Coronary artery (tissue), 2 donors: ENCODE results near the gene FNDC7.
"Not testable (repeated sequence)": the region's sequence is repeated elsewhere in the genome, so short reads cannot be mapped to it uniquely, and the experiment has no call there.

Experiments used
- DNase-seq: peaks from one replicate; pipeline ENCODE4 v3.0.0-alpha.2; 2017; ENCODE audit warnings: low spot score
- H3K27ac ChIP-seq, 2 donors: fragments of 200-600 bp; sonication (generic); one replicate each; pipeline ENCODE4 v1.5.1; 2016 to 2019
- H3K4me3 ChIP-seq: fragments of 200-600 bp; sonication (generic); 2 replicates; pipeline ENCODE4 v1.5.1; 2016; ENCODE audit warnings: mild to moderate bottlenecking, moderate library complexity
- TF ChIP-seq, protein P1 (sequence below): fragments of 200-600 bp; sonication (generic); IDR thresholded peaks from one replicate; pipeline ENCODE4 v1.5.1; 2019; ENCODE audit warnings: antibody characterized with exemption

FNDC7 gene

DNA sequence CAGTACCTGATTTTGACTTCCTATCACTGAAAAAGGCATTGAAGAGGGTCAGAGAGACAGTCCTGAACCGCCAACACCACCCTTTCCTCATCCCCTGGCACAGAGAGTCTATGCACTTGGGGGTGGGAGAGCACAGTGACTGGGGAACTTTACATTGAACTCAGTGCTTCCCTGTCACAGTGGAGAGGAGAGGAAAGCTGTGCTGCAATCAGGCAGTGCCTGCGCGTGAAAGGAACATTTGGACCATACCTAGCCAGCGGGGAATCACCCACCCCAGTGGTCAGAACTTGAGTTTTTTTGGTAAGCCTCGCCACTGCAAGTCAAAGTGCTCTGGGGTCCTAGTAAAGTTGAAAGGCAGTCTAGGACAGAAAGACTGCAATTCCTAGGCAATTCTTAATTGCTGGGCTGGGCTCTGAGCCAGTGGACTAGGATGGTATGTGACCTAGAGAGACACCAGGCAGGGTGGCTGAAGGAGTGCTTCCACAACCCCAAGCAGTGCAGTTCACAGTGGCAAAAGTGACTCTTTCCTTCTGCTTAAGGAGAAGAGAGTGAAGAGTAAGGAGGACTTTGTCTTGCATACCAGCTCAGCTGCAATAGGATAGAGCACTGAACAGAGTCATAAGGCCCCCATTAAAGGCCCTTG, 42.5 kb upstream of the FNDC7 start:
- no peak overlapping the region for H3K4me3 ChIP-seq
- TF ChIP-seq, protein P1, sequence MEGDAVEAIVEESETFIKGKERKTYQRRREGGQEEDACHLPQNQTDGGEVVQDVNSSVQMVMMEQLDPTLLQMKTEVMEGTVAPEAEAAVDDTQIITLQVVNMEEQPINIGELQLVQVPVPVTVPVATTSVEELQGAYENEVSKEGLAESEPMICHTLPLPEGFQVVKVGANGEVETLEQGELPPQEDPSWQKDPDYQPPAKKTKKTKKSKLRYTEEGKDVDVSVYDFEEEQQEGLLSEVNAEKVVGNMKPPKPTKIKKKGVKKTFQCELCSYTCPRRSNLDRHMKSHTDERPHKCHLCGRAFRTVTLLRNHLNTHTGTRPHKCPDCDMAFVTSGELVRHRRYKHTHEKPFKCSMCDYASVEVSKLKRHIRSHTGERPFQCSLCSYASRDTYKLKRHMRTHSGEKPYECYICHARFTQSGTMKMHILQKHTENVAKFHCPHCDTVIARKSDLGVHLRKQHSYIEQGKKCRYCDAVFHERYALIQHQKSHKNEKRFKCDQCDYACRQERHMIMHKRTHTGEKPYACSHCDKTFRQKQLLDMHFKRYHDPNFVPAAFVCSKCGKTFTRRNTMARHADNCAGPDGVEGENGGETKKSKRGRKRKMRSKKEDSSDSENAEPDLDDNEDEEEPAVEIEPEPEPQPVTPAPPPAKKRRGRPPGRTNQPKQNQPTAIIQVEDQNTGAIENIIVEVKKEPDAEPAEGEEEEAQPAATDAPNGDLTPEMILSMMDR: no peak
- no peak for DNase-seq
- no peak overlapping the region for H3K27ac ChIP-seq

DNA sequence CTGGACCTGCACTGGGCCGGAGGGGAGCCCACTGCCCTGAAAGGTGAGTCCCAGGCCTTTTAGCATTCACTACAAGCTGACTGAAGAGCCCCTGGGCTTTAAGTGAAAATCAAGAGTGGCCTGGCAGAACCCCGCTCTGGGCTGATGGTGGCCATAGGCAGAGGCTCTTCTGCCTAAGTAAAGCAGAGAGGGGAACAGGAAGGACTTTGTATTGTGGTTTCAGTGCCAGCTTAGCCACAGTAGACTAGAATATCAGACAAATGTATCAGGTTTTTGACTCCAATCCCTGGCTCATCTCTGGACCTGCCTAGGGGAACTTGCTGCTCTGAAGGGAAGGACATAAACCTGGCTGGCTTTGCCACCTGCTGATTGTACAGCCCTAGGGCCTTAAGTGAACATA, 41.6 kb upstream of the FNDC7 start:
- H3K4me3 ChIP-seq: no peak overlapping the region
- no peak overlapping the region for H3K27ac ChIP-seq
- TF ChIP-seq, protein P1: no peak
- no peak for DNase-seq

DNA sequence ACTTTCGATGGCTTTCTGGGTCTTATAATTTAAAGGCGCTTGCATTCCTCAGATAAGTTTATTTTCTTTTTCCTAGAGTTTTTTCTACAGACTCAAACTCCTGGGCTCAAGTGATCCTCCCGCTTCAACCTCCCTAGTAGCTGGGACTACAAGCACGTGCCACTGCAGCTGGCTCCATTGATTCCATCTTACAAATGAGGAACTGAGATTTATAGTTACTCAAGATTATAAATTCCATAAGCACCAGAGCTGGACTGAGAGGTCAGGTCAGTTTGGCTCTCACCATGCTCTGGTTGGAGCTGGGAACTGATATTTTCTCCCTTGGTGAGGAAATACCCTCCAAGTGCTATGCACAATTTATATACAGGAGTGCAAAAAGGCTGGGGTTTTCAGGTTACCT, 34.0 kb upstream of the FNDC7 start:
- Histone ChIP-seq H3K27ac (no peak overlapping the region), H3K4me3 (no peak overlapping the region)
- TF ChIP-seq, protein P1: no peak
- DNase-seq: no peak

DNA sequence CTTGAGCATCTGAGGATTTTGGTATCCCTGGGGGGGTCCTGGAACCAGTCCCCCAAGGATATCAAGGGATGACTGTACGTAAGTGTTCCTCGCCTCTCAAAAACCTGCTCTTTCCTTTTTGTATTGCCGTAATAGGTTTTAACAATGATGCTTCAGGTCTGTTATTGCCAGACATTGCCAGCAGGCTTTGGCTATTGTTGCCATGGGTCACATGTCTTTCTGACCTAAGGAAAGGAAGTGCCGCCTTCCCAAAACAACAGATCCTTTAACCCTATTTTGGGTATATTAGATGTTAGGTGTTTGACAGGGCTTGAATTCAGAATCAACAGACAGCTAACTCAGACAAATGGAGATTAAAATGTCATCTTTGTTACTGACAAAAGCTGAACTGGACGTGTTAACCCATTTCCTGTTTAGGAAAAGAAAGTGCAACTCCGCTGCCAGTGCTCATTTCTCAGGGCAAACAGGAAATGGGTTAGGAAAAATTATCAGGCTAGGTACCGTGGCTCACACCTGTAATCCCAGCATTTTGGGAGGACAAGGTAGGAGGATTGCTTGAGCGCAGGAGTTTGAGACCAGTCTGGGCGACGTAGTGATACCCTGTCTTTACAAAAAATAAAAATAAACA, 33.0 kb upstream of the FNDC7 start:
- Histone ChIP-seq H3K4me3 (peak overlapping the region; percentile 36), H3K27ac (no peak overlapping the region)
- DNase-seq: no peak
- TF ChIP-seq, protein P1: no peak

DNA sequence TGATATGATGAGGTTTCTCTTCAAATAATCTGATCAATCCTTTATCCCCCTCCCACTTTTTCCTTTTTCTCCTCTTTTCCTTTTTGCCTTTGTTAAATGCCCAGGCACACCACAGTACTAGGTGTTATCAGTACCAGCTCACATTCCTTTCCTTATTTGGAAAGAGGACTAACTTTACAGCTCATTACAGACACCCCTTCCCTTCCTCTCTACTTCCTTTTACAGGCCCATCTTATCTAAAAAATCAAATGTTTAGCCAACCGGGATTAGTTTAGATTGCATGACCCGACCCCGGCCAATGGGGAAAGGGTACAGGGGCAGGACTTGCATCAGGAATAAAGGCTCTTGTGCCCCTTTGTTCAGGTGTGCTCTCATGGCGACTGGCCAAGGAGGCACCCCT, 31.0 kb upstream of the FNDC7 start:
- DNase-seq, H3K27ac ChIP-seq: not testable (repeated sequence)

DNA sequence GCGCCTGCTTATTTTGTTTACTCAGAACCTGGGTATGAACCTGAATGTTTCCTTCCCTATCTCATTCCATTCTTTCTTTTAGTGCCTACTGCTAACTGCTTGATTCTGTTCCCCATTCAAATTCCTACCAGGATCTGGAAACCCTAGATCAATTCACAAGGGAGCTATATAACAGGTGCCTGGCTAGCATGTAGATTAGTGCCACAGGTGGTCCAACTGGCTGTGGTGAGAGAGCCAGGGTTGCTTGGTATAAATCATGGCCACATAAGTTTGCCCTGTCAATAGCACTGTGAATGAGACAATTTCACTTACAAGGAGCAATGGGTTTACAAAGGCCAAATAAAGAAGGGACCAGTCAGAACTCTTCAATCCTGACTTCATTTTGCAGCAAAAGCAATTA, 27.2 kb upstream of the FNDC7 start:
- TF ChIP-seq, protein P1: no peak

More for the DNA sequence above, 31.0 kb upstream of the FNDC7 start:
- not testable (repeated sequence) for H3K4me3 ChIP-seq

DNA sequence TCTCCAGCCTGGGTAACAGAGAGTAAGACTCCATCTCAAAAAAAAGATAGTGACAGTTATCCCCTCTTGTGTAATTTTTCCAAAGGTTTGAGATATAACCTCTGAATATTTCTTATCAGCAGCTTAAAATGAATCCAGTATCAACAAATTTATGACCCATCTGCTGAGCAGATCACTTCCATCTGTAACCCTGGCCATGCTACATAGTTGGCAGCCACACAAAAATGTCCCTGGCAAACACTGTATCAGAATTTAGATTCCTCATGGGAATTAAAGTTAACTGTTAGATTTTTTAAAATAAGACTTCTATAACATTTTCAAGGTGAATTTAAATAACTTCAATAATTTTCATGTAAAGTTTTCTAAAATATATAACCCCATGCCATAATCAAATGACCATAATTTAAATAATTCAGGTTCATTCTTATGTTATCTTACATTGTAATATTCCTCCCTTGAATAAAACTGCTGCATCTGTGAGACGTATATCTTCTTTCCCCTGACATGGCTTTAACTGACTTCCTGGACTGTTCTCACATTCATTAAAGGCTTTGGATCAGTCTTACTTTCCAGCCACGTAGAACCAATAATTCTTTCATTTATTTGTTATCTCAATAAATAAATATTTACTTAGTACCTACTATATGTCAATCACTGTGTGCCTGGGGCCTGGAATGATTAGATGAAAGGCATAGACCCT, 25.9 kb upstream of the FNDC7 start:
- TF ChIP-seq, protein P1: no peak
- DNase-seq: no peak
- no peak overlapping the region for H3K27ac ChIP-seq
- H3K4me3 ChIP-seq: no peak overlapping the region

More for the DNA sequence above, 27.2 kb upstream of the FNDC7 start:
- no peak overlapping the region for H3K4me3 ChIP-seq
- no peak overlapping the region for H3K27ac ChIP-seq
- no peak for DNase-seq
